ENCODE data around the gene BCL6.

GRCh38 chr3:187792521-187792920, 47.3 kb upstream of the BCL6 start:
- TF ChIP-seq CTCF (IDR thresholded peaks at IDR 0.05 in 2 of 3, conservative IDR thresholded peaks at IDR 0.05 in 1 of 3; ENCODE audit: control insufficient read depth in 2 of 3, extremely low read depth in 1 of 3, insufficient read depth in 1 of 3, low read depth in 3 of 3, low read length in 3 of 3): no peak
- TF ChIP-seq RAD21 (IDR thresholded peaks at IDR 0.05; ENCODE audit: insufficient read depth, low read depth, low read length): no peak
- TF ChIP-seq FOXM1 (IDR thresholded peaks at IDR 0.05; ENCODE audit: low read depth, low read length): no peak
- no peak for TF ChIP-seq CHD2 (IDR thresholded peaks at IDR 0.05; ENCODE audit: borderline replicate concordance, low read depth, low read length)
- no peak for TF ChIP-seq ATF3 (IDR thresholded peaks at IDR 0.05; ENCODE audit: borderline replicate concordance, extremely low read depth, low read depth, low read length)
- TF ChIP-seq EP300 (IDR thresholded peaks at IDR 0.05; ENCODE audit: borderline replicate concordance in 1 of 2, control insufficient read depth in 1 of 2, low read depth in 2 of 2, low read length in 2 of 2): no peak
- TF ChIP-seq, protein P1, sequence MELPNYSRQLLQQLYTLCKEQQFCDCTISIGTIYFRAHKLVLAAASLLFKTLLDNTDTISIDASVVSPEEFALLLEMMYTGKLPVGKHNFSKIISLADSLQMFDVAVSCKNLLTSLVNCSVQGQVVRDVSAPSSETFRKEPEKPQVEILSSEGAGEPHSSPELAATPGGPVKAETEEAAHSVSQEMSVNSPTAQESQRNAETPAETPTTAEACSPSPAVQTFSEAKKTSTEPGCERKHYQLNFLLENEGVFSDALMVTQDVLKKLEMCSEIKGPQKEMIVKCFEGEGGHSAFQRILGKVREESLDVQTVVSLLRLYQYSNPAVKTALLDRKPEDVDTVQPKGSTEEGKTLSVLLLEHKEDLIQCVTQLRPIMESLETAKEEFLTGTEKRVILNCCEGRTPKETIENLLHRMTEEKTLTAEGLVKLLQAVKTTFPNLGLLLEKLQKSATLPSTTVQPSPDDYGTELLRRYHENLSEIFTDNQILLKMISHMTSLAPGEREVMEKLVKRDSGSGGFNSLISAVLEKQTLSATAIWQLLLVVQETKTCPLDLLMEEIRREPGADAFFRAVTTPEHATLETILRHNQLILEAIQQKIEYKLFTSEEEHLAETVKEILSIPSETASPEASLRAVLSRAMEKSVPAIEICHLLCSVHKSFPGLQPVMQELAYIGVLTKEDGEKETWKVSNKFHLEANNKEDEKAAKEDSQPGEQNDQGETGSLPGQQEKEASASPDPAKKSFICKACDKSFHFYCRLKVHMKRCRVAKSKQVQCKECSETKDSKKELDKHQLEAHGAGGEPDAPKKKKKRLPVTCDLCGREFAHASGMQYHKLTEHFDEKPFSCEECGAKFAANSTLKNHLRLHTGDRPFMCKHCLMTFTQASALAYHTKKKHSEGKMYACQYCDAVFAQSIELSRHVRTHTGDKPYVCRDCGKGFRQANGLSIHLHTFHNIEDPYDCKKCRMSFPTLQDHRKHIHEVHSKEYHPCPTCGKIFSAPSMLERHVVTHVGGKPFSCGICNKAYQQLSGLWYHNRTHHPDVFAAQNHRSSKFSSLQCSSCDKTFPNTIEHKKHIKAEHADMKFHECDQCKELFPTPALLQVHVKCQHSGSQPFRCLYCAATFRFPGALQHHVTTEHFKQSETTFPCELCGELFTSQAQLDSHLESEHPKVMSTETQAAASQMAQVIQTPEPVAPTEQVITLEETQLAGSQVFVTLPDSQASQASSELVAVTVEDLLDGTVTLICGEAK (IDR thresholded peaks at IDR 0.05; ENCODE audit: borderline replicate concordance): no peak
- TF ChIP-seq TCF7 (IDR thresholded peaks at IDR 0.05; ENCODE audit: borderline replicate concordance): no peak
- no peak for TF ChIP-seq CREM (IDR thresholded peaks at IDR 0.05; ENCODE audit: low read depth)
- TF ChIP-seq HDAC6 (IDR thresholded peaks at IDR 0.05; ENCODE audit: unreplicated experiment): no peak
- TF ChIP-seq STAT1 (conservative IDR thresholded peaks at IDR 0.05): no peak
- TF ChIP-seq CHD1 (IDR thresholded peaks at IDR 0.05; ENCODE audit: low read depth, low read length): no peak
